Measurements from ENCODE around the gene ANP32D.
"Not testable (repeated sequence)": the region's sequence is repeated elsewhere in the genome, so short reads cannot be mapped to it uniquely, and the experiment has no call there.

Gene ANP32D

DNA sequence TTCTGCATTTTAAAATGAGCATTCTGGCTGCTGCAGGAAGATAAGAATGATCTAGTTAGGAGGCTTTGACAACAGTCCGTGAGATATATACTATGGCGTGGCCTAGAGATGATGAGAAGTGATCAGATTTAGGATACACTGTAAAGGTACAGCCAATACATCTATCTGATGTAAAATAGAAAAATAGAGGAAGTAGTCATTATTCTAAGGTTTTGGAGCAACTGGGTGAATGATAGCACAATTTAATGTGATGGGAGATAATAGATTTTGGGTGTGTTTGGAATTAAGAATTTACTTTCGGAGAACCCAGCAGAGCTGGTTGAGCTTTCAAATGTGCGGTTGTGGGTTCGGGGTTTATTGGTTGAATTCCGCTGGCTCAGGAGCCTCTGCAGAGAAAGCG lies at the start of gene ANP32D:
Gene ANP32D, plus strand, starts transcription at position 301 of the 400 bp plus-strand sequence. CDS start 106 bp downstream, outside the sequence.
- in situ Hi-C loops (cut with MboI; ENCODE audit: low sequenced_read_pairs) = no loop called here

GRCh38 chr12:48423171-48423570 lies 49.2 kb upstream of the ANP32D start:
- in situ Hi-C loops (cut with MboI; ENCODE audit: low sequenced_read_pairs) = no loop called here

DNA sequence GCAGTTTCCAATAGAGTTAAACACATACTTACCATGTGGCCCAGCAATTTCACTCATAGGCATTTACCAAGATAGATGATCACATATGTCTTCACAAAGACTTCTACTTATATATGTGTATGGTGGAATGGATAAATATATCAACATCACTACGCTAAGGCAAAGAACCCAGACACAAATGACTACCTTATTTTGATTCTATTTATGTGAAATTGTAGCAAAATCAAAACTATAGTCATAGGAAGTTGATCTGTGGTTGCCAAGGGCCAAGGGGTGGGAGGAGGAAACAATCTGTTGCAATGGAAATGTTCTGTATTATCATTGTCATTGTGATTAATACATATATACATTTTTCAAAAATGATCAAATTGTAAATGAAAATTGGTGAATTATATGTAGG lies 47.7 kb upstream of the ANP32D start:
- in situ Hi-C loops (cut with MboI; ENCODE audit: low sequenced_read_pairs) = no loop called here

GRCh38 chr12:48434016-48434415 lies 38.3 kb upstream of the ANP32D start:
- in situ Hi-C loops (cut with MboI; ENCODE audit: low sequenced_read_pairs) = not testable (repeated sequence)

GRCh38 chr12:48441069-48441468 lies 31.3 kb upstream of the ANP32D start:
- in situ Hi-C loops (cut with MboI; ENCODE audit: low sequenced_read_pairs) = no loop called here

DNA sequence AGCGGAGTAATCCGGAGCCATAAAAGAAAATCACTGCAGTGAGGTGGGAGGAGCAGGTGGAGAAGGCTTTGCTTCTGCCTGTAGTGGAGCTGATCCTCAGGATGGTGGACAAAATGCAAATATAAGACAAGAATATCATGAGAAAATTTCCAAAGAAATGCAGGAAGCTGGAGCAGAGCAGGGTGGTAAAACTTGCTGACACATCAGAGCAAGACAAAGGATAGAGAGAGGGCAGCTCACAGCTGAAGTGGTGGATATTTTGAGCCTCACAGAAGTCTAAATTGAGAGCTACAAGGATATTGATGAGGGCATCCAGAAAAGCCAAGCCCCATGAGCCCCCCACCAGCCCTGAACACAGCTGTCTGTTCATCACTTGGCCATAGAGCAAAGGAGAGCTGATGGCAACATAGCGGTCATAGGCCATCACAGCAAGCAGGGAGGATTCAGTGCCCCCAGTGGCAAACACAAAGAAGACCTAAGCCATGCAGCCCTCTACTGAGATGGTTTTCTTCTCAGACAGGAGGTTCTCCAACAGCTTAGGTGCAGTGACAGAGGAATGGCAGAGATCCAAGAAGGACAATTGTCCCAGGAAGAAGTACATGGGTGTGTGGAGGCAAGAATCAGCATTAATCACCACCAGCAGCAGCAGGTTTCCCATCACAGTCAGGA lies 30.0 kb upstream of the ANP32D start:
- in situ Hi-C loops (cut with MboI; ENCODE audit: low sequenced_read_pairs) = no loop called here

GRCh38 chr12:48445538-48445937 lies 26.8 kb upstream of the ANP32D start:
- in situ Hi-C loops (cut with MboI; ENCODE audit: low sequenced_read_pairs) = no loop called here

GRCh38 chr12:48446161-48446776 lies 26.1 kb upstream of the ANP32D start:
- in situ Hi-C loops (cut with MboI; ENCODE audit: low sequenced_read_pairs) = no loop called here

DNA sequence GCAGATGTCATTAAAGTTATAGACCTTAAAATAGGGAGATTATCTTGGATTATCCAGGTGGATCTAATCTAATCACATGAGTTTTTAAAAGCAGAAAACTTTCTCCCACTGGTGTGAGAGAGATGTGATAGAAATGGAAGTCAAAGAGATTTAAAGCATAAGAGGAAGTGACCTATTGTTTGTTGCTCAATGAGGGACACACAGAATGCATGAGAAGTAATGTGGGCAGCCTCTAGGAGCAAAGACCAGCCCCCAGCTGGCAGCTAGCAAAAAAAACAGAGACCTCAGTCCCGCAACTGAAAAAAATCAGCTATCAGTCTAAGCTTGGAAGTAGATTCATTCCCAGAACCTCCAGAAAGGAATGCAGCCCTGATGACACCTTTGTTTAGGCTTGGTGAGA lies 24.6 kb upstream of the ANP32D start:
- in situ Hi-C loops (cut with MboI; ENCODE audit: low sequenced_read_pairs) = no loop called here

GRCh38 chr12:48451372-48451771 lies 21.0 kb upstream of the ANP32D start:
- in situ Hi-C loops (cut with MboI; ENCODE audit: low sequenced_read_pairs) = no loop called here

DNA sequence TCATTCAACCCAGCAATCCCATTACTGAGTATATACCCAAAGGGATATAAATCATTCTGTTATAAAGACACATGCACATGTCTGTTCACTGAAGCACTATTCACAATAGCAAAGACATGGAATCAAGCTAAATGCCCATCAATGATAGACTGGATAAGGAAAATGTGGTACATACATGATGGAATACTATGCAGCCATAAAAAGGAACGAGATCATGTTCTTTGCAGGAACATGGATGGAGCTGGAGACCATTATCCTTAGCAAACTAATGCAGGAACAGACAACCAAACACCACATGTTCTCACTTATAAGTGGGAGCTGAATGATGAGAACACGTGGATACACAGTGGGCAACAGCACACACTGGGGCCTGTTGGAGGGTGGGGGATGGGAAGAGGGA lies 19.4 kb upstream of the ANP32D start:
- in situ Hi-C loops (cut with MboI; ENCODE audit: low sequenced_read_pairs) = not testable (repeated sequence)

GRCh38 chr12:48454667-48455066 lies 17.7 kb upstream of the ANP32D start:
- in situ Hi-C loops (cut with MboI; ENCODE audit: low sequenced_read_pairs) = no loop called here

DNA sequence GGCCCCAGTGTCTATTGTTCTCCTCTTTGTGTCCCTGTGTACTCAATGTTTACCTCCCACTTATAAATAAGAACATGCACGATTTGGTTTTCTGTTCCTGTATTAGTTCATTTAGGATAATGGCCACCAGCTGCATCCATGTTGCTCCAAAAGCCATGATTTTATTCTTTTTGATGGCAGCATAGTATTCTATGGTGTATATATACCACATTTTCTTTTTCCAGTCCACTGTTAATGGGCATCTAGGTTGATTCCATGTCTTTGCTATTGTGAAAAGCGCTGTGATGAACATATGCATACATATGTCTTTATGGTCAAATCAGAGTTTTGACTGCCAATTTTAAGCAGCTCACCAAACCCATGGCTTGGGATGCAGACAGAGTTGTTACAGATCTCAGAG lies 17.2 kb upstream of the ANP32D start:
- in situ Hi-C loops (cut with MboI; ENCODE audit: low sequenced_read_pairs) = no loop called here

DNA sequence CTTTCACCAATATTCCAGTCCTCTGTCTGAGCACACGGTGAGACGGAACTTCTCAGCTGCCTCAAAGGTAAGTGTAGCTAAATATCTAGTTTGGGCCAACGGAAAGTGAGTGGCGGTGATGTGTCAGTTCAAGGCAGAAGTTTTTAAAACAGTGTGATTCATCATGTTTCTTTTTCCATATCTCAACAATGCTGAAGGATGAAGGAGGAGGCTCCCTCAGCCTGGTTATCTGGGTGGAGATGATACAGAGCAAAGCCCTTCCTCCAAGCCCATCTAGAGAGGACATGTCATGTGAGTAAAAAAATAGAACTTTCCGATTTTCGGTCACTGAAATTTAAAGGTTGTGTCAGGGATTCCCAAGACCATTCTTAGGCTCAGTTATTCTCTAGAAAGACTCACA lies 13.1 kb upstream of the ANP32D start:
- in situ Hi-C loops (cut with MboI; ENCODE audit: low sequenced_read_pairs) = no loop called here

- in situ Hi-C loops (cut with MboI; ENCODE audit: low sequenced_read_pairs) = not testable (repeated sequence)
Observed at GRCh38 chr12:48469027-48469426, 3.3 kb upstream of the ANP32D start.

DNA sequence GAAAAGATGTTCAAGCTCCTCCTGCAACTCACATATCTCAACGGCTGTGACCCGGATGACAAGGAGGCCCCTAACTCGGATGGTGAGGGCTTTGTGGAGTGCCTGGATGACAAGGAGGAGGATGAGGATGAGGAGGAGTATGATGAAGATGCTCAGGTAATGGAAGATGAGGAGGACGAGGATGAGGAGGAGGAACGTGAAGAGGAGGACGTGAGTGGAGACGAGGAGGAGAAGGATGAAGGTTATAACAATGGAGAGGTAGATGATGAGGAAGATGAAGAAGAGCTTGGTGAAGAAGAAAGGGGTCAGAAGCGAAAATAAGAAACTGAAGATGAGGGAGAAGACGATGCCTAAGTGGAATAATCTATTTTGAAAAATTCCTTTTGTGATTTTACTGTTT lies 702 bp downstream of the ANP32D start:
- in situ Hi-C loops (cut with MboI; ENCODE audit: low sequenced_read_pairs) = no loop called here

GRCh38 chr12:48474497-48474896 lies 2.1 kb downstream of the ANP32D start:
- in situ Hi-C loops (cut with MboI; ENCODE audit: low sequenced_read_pairs) = not testable (repeated sequence)

- in situ Hi-C loops (cut with MboI; ENCODE audit: low sequenced_read_pairs) = no loop called here
Observed at GRCh38 chr12:48482198-48482597, 9.8 kb downstream of the ANP32D start, which contains the start of gene C12orf54. C12orf54 (plus strand) TSS chr12:48482498; CDS start chr12:48483297, 799 bp downstream.

DNA sequence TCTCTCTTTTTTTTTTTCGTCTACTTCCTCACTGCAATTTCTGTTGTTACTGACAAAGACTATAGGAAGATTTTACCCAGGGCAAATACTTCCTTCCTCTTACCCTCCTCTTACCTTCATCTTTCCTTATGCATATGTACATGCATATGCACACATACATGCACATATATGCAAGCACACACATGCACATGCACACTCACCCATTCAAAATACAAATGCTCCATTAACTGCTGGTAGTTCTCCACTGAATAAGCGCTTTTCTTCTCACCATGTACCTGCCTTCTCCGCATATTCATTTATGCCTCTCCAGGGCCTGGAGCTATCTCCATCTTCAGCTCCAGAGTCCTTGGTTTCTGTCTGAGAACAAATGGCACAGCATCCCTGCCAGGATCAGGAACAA lies 10.6 kb downstream of the ANP32D start:
- in situ Hi-C loops (cut with MboI; ENCODE audit: low sequenced_read_pairs) = no loop called here

GRCh38 chr12:48486261-48486660 lies 13.9 kb downstream of the ANP32D start:
- in situ Hi-C loops (cut with MboI; ENCODE audit: low sequenced_read_pairs) = no loop called here

GRCh38 chr12:48486679-48487078 lies 14.3 kb downstream of the ANP32D start:
- in situ Hi-C loops (cut with MboI; ENCODE audit: low sequenced_read_pairs) = no loop called here

DNA sequence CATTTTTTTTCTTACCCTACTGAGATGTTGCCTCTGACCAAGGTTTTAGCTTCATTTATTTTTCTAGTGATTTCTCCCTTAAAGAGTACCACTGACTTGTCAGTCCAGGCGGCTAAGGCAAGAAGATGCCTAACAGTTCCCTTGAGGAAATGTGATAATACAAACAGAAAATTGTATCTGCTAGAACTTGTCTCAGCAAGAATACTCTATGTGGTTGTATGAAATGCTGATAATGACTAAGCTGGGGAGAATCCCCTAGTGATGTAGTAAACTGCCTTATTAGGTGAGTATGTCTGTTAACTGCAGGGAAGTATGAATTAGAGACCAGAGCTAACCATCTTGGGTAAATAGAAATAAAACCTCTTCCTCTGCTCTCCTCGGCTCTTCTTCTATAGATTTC lies 16.7 kb downstream of the ANP32D start:
- in situ Hi-C loops (cut with MboI; ENCODE audit: low sequenced_read_pairs) = no loop called here

DNA sequence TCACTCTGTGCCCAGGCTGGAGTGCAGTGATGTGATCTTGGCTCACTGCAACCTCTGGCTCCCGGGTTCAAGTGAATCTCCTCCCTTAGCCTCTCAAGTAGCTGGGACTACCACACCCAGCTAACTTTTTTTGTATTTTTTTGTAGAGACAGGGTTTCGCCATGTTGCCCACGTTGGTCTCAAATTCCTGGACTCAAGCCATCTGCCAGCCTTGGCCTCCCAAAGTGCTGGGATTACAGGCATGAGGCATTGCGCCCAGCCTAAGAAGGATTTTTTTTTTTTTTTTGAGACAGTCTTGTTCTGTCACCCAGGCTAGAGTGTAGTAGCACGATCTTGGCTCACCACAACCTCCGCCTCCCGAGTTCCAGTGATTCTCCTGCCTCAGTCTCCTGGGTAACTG lies 17.1 kb downstream of the ANP32D start:
- in situ Hi-C loops (cut with MboI; ENCODE audit: low sequenced_read_pairs) = not testable (repeated sequence)

Data from hTERT RPE-1 (cell line).